NOMO-1 treated with DMSO at 0.1 percent for 48 hours (cell line): ENCODE measurements around the gene ZNF571.

Experiments
- DNase-seq: peaks from one replicate; lab custom pipeline; 2025; ENCODE audit not compliant: unreplicated experiment; lab: John Stamatoyannopoulos, UW

The ZNF571 gene

DNA sequence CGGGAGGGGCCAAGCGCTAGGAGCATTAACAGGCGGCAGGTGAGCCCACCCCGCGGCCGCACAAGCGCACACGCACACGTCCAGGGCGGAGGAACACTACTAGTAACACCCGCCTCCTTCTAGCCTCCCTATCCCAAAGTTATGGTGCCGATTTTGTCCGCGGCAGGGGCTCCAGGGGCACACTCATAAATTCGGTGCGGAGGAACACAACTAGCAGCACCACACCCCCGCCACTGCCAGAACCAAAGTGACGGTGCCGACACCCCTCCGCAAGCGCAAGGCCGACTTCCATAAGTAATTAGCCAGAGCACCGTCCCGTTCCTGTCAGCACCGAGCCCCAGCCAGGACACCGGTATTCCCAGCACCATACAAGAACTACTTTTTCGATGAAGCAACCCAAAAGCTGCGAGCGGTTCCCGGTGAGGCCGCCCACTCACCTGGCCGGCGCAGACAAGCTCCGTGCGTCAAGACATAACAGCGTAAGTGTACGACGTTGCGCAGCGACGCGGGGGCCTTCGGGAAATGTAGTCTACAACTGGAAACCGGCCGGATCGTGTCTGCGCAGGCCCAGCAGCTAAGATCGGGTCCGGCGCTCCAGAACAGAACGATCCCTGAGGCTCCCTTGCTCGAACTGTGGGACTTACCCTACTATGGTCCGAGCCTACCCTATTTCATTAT is at the start of gene ZNF571, which contains the start of gene ZNF540:
ZNF571 (minus strand) TSS at position 489 of the 678 bp plus-strand sequence. CDS start 8,116 bp downstream, outside the sequence.
ZNF540 (plus strand) TSS at position 573 of the 678 bp plus-strand sequence. CDS start 3,572 bp downstream, outside the sequence.
- no peak for DNase-seq

DNA sequence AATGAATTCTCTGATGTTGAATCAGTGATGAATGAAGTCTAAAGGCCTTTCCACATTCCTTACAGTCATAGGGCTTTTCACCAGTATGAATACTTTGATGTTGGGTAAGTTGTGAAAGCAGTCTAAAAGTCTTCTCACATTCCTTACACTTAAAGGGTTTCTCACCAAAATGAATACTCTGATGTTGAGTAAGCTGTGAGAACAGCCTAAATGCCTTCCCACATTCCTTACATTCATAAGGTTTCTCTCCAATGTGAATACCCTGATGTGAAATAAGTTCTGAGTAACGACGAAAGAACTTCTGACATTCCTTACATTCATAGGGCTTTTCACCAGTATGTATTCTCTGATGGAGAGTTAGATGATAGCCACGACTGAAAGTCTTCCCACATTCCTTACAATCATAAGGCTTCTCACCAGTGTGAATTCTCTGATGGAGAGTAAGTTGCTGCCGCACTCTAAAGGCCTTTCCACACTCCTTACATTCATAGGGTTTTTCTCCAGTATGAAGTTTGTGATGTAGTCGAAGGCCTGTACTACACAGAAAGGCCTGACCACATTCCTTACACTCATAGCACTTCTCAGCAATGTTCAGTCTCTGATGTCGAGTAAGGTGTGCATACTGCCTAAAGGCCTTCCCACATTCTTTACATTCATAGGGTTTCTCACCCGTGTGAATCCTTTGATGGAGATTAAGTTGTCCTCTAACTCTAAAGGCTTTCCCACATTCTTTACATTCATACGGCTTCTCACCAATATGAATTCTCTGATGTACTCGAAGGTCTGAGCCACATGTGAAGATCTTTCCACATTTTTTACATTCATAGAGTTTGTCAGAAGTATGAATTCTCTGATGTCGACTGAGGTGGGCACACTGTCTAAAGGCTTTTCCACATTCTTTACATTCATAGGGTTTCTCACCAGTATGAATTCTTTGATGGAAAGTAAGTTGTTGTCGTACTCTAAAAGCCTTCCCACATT is 40.8 kb upstream of the ZNF571 start:
- DNase-seq = no peak

DNA sequence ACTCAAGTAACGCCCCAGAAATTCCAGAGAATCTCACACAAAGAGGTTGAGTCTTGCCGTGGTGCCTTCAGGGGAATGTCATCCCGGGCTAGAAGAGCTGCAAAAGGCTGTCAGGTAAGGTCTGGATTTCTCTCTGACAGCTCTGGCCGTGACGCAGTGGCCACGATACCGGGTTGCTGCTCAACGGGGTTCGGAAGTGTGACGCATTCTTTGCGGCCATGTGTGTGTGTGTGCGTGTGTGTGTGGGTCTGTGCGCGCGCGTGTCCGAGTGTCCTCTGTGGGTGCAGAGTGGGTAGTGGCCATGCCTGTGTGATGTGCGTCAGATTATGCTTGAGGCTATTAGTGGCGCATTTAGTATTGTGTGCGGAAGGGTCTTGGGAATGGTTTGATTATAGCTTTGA is 390 bp upstream of the ZNF571 start:
- DNase-seq = no peak

DNA sequence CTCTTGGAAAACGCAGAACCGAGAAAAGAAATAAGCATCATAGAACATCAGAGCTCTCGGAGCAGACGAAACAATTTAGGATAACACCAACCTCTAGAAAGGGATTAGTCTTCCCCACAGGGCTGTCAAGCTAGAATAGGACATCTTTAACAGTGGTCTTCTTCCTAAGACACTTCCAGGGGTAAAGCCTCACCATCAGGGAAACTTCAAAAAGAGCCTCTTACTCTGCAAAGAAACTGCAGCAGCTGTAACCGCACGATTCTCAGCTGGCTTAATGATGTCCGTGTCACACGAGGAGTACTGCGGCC is 642 bp downstream of the ZNF571 start:
- DNase-seq = no peak

DNA sequence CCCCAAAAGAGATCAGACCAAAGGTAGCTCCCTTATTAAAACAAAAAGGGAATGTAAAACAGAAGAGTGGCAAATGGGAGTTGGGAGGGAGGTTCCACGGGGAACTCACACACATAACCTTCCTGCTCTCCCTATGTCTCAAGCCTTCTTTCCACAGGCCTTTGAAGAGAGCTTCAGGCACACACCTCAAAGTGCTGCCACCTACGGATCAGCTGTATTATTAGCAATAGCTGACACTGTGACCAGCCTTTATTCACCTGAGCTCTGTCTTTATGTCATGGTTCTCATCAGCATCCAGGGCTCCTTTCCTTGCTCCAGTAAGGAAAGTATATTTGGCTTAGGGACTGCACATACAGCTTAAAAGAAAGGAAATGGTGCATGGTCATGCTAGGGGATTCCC is 11.3 kb downstream of the ZNF571 start:
- no peak for DNase-seq

DNA sequence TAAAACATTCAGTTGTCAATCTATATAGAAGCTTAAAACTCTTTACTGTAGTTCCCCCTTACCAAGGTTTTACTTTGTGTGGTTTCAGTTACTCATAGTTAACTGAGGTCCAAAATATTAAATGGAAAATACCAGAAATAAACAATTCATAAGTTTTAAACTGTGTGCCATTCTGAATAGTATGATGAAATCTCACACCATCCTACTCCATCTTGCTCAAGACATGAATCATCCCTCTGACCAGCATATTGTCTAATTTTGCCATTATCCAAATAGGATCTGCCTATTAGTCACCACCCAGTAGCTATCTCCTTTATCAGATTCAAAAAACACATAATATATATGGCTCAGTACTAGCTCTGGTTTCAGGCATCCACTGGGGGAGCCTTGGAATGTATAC is 22.4 kb downstream of the ZNF571 start:
- no peak for DNase-seq

DNA sequence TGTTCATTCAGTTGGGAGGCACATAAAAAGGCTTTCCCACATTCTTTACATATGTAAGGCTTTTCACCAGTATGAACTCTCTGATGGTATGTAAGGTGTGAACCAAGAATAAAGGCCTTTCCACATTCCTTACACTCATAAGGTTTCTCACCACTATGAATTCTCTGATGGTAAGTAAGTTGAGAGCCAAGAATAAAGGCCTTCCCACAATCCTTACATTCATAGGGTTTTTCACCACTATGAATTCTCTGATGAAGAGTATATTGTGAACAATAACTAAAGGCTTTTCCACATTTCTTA is 29.3 kb downstream of the ZNF571 start:
- no peak for DNase-seq

DNA sequence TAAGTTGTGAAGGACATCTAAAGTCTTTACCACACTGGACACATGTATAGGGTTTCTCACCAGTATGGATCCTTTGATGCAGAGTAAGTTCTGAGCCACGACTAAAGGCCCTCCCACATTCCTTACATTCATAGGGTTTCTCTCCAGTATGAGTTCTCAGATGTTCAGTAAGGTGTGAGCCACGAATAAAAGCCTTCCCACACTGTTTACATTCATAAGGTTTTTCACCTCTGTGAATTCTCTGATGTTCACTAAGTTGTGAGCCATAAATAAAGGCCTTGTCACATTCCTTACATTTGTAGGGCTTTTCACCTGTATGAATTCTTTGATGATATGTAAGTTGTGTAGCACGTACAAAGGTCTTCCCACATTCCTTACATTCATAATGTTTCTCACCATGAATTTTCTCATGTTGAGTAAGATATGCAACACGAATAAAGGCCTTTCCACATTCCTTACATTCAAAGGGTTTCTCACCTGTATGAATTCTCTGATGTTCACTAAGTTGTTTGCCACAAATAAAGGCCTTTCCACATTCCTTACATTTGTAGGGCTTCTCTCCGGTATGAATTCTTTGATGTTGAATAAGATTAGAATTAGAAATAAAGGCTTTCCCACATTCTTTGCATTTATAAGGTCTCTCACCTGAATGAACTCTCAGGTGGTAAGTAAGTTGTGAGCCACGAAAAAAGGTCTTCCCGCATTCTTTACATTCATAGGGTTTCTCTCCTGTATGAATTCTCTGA is 29.8 kb downstream of the ZNF571 start:
- no peak for DNase-seq

DNA sequence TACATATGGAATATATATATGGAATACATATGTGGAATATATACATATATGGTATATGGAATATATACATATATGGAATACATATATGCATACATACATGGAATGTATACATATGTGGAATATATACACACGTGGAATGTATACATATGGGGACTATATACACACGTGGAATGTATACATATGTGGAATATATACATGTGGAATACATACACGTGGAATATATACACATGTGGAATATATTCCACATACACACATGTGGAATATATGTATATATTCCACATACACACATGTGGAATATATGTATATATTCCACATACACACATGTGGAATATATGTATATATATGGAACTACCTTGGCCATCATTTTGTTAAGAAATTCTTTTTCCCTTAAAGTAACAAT is 31.1 kb downstream of the ZNF571 start:
- no peak for DNase-seq

DNA sequence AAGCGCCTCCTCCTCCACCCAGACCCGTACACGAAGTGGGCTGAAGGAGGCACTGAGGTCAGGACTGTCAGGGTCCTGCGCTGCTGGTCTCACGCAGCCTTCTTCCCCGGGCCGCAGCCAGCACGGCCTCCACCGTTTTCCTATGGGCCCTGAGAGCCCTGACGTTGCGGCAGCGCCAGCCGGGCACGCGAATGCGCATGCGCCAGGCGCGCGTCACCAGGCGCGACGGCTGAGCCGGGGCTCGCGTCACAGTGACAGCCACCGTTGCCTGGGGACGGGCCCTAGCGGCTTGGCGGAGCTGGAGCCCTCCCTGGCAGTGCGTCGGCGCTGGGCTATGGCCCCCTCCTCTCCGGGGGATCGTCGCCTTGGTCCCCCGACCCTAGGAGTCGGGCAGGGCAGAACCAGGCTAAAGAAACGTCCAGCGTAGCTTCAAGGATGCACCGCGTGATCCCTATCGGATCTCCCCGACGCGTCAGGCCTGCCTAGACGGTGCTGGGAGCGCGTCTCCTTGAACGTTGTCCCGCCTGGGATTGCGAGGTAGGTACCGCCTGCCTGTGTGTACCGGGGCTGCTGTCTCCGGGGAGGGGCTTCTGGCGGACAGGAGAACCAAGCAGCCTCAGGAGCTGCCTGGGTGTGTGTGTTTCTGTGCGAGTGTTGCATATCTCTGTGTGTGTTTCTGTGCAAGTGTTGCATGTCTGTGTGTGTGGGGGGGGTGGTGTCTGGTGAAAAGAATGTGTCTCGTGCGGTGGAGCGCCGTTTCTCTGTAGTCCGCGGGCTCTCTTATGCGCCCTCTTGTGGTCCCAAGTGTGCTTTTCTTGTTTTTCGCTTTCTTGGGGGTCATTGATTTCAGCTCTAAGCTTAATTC is 43.2 kb downstream of the ZNF571 start:
- DNase-seq = no peak

DNA sequence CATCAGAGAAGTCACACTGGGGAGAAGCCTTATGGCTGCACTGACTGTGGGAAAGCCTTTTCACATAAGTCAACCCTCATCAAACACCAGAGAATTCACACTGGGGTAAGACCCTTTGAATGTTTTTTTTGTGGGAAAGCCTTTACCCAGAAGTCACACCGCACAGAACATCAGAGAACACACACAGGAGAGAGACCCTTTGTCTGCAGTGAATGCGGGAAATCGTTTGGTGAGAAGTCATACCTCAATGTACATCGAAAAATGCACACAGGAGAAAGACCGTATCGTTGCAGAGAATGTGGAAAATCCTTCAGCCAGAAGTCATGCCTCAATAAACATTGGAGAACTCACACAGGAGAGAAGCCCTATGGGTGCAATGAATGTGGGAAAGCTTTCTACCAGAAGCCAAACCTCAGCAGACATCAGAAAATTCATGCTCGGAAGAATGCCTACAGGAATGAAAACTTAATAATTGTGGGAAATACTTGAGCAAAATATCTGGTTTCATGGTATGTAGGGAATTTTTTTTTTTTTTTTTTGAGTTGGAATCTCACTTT is 57.1 kb downstream of the ZNF571 start:
- DNase-seq = no peak

DNA sequence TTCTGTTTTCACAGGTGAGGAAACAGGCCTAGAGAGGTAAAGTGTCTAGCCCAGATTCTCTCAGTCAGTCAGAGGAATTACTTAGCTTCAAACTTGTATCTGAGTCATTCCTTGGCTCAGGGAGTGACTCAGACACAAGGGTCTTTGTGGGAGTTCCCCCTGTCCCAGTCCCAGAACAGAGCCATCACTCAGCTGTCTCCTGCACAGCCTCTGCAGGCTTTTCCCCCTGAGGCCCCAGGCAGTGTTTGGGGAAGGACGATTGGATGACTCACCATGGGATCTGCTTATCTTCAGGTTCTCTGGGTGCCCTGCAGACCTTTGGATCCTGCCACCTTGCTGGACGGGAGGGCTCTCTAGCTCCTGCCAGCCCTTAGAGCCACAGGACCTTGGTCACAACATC is 74.7 kb downstream of the ZNF571 start:
- no peak for DNase-seq
